ENCODE data around the gene FADS2. TPM values are rescaled to one million over a fixed set of nuclear protein-coding genes. Genes with fewer than 3 reads are reported as not detected.
A peak's percentile ranks its signal among the peaks of the same experiment; 100 is the strongest.

Gene FADS2
- total RNA-seq, 4 donors from 2014 or later, result 1.5 to 6.4 (median 4.0) TPM

- no peak for DNase-seq
- no peak for ATAC-seq
- intact Hi-C loops (cut with DNase I; ENCODE audit: low total_unique reads) (no loop called here), in situ Hi-C loops (cut with MboI; ENCODE audit: low sequenced_read_pairs in 4 of 4) (loop anchor here in 1 of 4 donors (10.0 kb wide), 1 partner anchor 66 kb away; the partner anchor contains the start of gene BEST1)
- no peaks in the 10 kb centered on the region for H3K36me3 ChIP-seq
- no peaks in the 10 kb centered on the region for H3K27me3 ChIP-seq
- no peak overlapping the region for H3K4me3 ChIP-seq
- no peaks in the 10 kb centered on the region for H3K9me3 ChIP-seq
- TF ChIP-seq POLR2A (IDR thresholded peaks at IDR 0.05), result no peak
- TF ChIP-seq, protein P1, sequence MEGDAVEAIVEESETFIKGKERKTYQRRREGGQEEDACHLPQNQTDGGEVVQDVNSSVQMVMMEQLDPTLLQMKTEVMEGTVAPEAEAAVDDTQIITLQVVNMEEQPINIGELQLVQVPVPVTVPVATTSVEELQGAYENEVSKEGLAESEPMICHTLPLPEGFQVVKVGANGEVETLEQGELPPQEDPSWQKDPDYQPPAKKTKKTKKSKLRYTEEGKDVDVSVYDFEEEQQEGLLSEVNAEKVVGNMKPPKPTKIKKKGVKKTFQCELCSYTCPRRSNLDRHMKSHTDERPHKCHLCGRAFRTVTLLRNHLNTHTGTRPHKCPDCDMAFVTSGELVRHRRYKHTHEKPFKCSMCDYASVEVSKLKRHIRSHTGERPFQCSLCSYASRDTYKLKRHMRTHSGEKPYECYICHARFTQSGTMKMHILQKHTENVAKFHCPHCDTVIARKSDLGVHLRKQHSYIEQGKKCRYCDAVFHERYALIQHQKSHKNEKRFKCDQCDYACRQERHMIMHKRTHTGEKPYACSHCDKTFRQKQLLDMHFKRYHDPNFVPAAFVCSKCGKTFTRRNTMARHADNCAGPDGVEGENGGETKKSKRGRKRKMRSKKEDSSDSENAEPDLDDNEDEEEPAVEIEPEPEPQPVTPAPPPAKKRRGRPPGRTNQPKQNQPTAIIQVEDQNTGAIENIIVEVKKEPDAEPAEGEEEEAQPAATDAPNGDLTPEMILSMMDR (IDR thresholded peaks at IDR 0.05 in 4 of 5, conservative IDR thresholded peaks at IDR 0.05 in 1 of 5), result no peak
- H3K27ac ChIP-seq, result peak overlapping the region; percentile 82 to 96 (median 92)
- H3K4me1 ChIP-seq, result peaks cover 32 to 34% of the 10 kb centered on the region in 2 donors
Measured at GRCh38 chr11:61888590-61888989, 60.5 kb downstream of the FADS2 start.

DNA sequence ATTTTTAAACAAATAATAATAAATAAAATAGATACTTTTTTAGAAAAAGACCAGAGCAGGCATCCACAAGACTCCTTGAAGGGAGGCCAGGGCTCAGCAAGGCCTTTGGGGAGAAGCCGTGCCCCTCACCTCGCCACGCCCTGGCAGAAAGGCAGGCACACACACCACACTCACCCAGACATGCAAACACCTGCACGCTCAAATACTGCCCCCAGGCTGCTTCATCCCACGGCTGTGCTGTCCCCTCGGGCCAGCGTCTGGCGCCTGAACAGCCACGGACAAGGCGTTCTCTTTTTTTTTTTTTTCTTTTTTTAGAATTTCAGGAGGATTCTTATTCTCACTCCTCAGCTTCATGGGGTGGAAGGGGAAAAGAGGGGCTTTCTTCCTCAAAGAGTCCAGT lies 61.7 kb downstream of the FADS2 start:
- DNase-seq (no peak), ATAC-seq (no peak)
- H3K36me3 ChIP-seq, result no peaks in the 10 kb centered on the region
- H3K27me3 ChIP-seq, result no peaks in the 10 kb centered on the region
- H3K4me3 ChIP-seq, result peak overlapping the region; percentile 73 to 98 (median 90)
- peaks cover 32 to 34% of the 10 kb centered on the region in 2 donors for H3K4me1 ChIP-seq
- TF ChIP-seq POLR2A (IDR thresholded peaks at IDR 0.05), result no peak
- TF ChIP-seq, protein P1 (IDR thresholded peaks at IDR 0.05 in 4 of 5, conservative IDR thresholded peaks at IDR 0.05 in 1 of 5), result no peak
- intact Hi-C loops (cut with DNase I; ENCODE audit: low total_unique reads), result no loop called here
- H3K27ac ChIP-seq, result peak overlapping the region; percentile 82 to 96 (median 92)
- H3K9me3 ChIP-seq, result no peaks in the 10 kb centered on the region
- in situ Hi-C loops (cut with MboI; ENCODE audit: low sequenced_read_pairs in 4 of 4), result loop anchor here (10.0 kb wide), 4 partner anchors 55 to 195 kb away; partner anchors contain the start of genes BEST1 (in 1 of the 4), FEN1 (in 1 of the 4) and TMEM258 (in 1 of the 4)

GRCh38 chr11:61890529-61891330 lies 62.6 kb downstream of the FADS2 start:
- Histone ChIP-seq H3K9me3 (no peaks in the 10 kb centered on the region), H3K4me3 (peak overlapping the region; percentile 73 to 98 (median 90)), H3K36me3 (no peaks in the 10 kb centered on the region), H3K4me1 (peaks cover 32 to 34% of the 10 kb centered on the region in 2 donors), H3K27ac (peak overlapping the region; percentile 82 to 96 (median 92)), H3K27me3 (no peaks in the 10 kb centered on the region)
- DNase-seq (peak; percentile 71 to 84), ATAC-seq (peak; percentile 41 to 55)
- intact Hi-C loops (cut with DNase I; ENCODE audit: low total_unique reads), result loop anchor here (1.0 kb wide), 3 partner anchors 75 to 93 kb away; partner anchors contain the start of gene FTH1
- TF ChIP-seq, protein P1 (IDR thresholded peaks at IDR 0.05 in 4 of 5, conservative IDR thresholded peaks at IDR 0.05 in 1 of 5), result peak in 2 of 5 experiments; percentile 5 to 14
- TF ChIP-seq POLR2A (IDR thresholded peaks at IDR 0.05), result peak in 1 of 2 donors; percentile 5
- in situ Hi-C loops (cut with MboI; ENCODE audit: low sequenced_read_pairs in 4 of 4), result loop anchor here in 3 of 4 donors (10.0 kb wide), 3 partner anchors 54 to 194 kb away; partner anchors contain the start of genes FEN1 (in 1 of the 3) and TMEM258 (in 1 of the 3)

GRCh38 chr11:61891331-61892084 lies 63.4 kb downstream of the FADS2 start, which contains the start of gene FADS3:
TSS of gene FADS3 (minus strand) at chr11:61891545. CDS start at chr11:61891381, 164 bp downstream.
- peak within 1 kb of the TSS; percentile 82 to 96 (median 92) for H3K27ac ChIP-seq
- in situ Hi-C loops (cut with MboI; ENCODE audit: low sequenced_read_pairs in 4 of 4) (loop anchor here in 3 of 4 donors (10.0 kb wide), 3 partner anchors 53 to 193 kb away; partner anchors contain the start of genes FEN1 (in 1 of the 3) and TMEM258 (in 1 of the 3)), intact Hi-C loops (cut with DNase I; ENCODE audit: low total_unique reads) (loop anchor here (1.0 kb wide), 3 partner anchors 76 to 94 kb away; partner anchors contain the start of gene FTH1)
- H3K9me3 ChIP-seq, result no peaks in the 10 kb centered on the region
- peak; percentile 84 to 92 for DNase-seq
- H3K36me3 ChIP-seq, result no peaks in the 10 kb centered on the region
- peak; percentile 53 to 58 for ATAC-seq
- peak; percentile 92 to 98 for TF ChIP-seq POLR2A (IDR thresholded peaks at IDR 0.05)
- TF ChIP-seq, protein P1 (IDR thresholded peaks at IDR 0.05 in 4 of 5, conservative IDR thresholded peaks at IDR 0.05 in 1 of 5), result peak in 4 of 5 experiments; percentile 4 to 30 (median 15)
- peaks cover 32 to 34% of the 10 kb centered on the region in 2 donors for H3K4me1 ChIP-seq
- H3K4me3 ChIP-seq, result peak within 1 kb of the TSS; percentile 73 to 98 (median 90)
- no peaks in the 10 kb centered on the region for H3K27me3 ChIP-seq

Data from gastrocnemius medialis (tissue), 4 donors.